Neural cell (in vitro differentiated cells): Measurements from ENCODE around the gene SPRR2F.

Source experiments
- EP300 ChIP-seq: fragments of 450-650 bp; conservative IDR thresholded peaks from 2 replicates; pipeline ENCODE4 v1.6.1; 2014; ENCODE audit warnings: antibody characterized with exemption, mild to moderate bottlenecking, moderate library complexity; ENCODE audit not compliant: poor library complexity, severe bottlenecking
- EZH2 ChIP-seq: fragments of 200-600, 300-800 bp; shearing (Covaris generic), sonication (generic); IDR thresholded peaks from 2 replicates; pipeline ENCODE4 v1.6.1; 2014; ENCODE audit warnings: antibody characterized with exemption, low read length, borderline replicate concordance, mild to moderate bottlenecking; ENCODE audit not compliant: insufficient read depth, poor library complexity, severe bottlenecking
- MXI1 ChIP-seq: fragments of 450-650 bp; conservative IDR thresholded peaks from 2 replicates; pipeline ENCODE4 v1.6.1; 2014; ENCODE audit warnings: antibody characterized with exemption, mild to moderate bottlenecking; ENCODE audit not compliant: poor library complexity, severe bottlenecking
- TF ChIP-seq, protein P1 (sequence below): fragments of 450-650 bp; IDR thresholded peaks from 2 replicates; pipeline ENCODE4 v1.5.1; 2014; ENCODE audit warnings: antibody characterized with exemption, mild to moderate bottlenecking, moderate library complexity; ENCODE audit not compliant: poor library complexity, severe bottlenecking
- TF ChIP-seq, protein P2 (sequence below): IDR thresholded peaks from 2 replicates; pipeline ENCODE4 v1.6.1; 2012; ENCODE audit warnings: borderline replicate concordance

DNA sequence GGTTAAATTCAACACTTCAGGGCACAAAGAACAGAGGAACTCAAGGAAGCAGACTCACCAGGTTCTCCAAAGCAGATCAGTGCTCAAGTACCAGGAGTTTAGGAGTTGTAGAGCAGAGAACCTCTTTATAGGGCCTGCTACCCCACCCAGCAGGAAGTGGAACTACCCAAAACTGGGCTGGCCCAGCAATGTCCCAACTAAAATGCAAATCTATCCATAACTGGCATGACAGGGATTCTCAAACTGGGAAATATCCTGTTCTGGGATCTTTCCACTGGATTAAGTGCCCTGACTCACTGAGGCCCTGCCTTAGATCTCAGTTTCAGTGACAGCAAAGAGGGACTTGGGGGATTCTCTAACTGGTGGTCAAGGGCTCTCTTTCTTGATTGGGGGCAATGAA is 18.9 kb downstream of the SPRR2F start, which contains the start of gene SPRR2E:
- TF ChIP-seq, protein P1, sequence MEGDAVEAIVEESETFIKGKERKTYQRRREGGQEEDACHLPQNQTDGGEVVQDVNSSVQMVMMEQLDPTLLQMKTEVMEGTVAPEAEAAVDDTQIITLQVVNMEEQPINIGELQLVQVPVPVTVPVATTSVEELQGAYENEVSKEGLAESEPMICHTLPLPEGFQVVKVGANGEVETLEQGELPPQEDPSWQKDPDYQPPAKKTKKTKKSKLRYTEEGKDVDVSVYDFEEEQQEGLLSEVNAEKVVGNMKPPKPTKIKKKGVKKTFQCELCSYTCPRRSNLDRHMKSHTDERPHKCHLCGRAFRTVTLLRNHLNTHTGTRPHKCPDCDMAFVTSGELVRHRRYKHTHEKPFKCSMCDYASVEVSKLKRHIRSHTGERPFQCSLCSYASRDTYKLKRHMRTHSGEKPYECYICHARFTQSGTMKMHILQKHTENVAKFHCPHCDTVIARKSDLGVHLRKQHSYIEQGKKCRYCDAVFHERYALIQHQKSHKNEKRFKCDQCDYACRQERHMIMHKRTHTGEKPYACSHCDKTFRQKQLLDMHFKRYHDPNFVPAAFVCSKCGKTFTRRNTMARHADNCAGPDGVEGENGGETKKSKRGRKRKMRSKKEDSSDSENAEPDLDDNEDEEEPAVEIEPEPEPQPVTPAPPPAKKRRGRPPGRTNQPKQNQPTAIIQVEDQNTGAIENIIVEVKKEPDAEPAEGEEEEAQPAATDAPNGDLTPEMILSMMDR, result no peak
- TF ChIP-seq, protein P2, sequence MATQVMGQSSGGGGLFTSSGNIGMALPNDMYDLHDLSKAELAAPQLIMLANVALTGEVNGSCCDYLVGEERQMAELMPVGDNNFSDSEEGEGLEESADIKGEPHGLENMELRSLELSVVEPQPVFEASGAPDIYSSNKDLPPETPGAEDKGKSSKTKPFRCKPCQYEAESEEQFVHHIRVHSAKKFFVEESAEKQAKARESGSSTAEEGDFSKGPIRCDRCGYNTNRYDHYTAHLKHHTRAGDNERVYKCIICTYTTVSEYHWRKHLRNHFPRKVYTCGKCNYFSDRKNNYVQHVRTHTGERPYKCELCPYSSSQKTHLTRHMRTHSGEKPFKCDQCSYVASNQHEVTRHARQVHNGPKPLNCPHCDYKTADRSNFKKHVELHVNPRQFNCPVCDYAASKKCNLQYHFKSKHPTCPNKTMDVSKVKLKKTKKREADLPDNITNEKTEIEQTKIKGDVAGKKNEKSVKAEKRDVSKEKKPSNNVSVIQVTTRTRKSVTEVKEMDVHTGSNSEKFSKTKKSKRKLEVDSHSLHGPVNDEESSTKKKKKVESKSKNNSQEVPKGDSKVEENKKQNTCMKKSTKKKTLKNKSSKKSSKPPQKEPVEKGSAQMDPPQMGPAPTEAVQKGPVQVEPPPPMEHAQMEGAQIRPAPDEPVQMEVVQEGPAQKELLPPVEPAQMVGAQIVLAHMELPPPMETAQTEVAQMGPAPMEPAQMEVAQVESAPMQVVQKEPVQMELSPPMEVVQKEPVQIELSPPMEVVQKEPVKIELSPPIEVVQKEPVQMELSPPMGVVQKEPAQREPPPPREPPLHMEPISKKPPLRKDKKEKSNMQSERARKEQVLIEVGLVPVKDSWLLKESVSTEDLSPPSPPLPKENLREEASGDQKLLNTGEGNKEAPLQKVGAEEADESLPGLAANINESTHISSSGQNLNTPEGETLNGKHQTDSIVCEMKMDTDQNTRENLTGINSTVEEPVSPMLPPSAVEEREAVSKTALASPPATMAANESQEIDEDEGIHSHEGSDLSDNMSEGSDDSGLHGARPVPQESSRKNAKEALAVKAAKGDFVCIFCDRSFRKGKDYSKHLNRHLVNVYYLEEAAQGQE, result no peak
- no peak for TF ChIP-seq EZH2
- TF ChIP-seq MXI1, result no peak
- TF ChIP-seq EP300, result no peak
